Measurements from ENCODE around the gene NADK.
"Not testable (repeated sequence)": the region's sequence is repeated elsewhere in the genome, so short reads cannot be mapped to it uniquely, and the experiment has no call there.

- not testable (repeated sequence) for TF ChIP-seq EZH2 (IDR thresholded peaks at IDR 0.05; ENCODE audit: insufficient read depth, poor library complexity, severe bottlenecking); EZH2phosphoT487 (IDR thresholded peaks at IDR 0.05; ENCODE audit: insufficient read depth, low read depth)
Measured at GRCh38 chr1:1715109-1715883, 63.0 kb downstream of the NADK start.
